MM.1S (cell line): ENCODE data around the gene RNF123.

Experiments used
- DNase-seq: peaks from one replicate; pipeline ENCODE4 v3.0.0-alpha.2; 2015
- H2AFZ ChIP-seq: fragments of 300-600 bp; sonication (generic); 2 replicates; pipeline ENCODE4 v1.6.0; 2016; ENCODE audit warnings: antibody characterized with exemption, low read length
- H3F3A ChIP-seq: fragments of 300-600 bp; sonication (generic); 2 replicates; pipeline ENCODE4 v1.6.1; 2016; ENCODE audit warnings: mild to moderate bottlenecking, antibody characterized with exemption, low read length, moderate library complexity, mixed read lengths; ENCODE audit not compliant: insufficient read depth
- H3K27ac ChIP-seq: fragments of 300-600 bp; sonication (generic); 2 replicates; pipeline ENCODE4 v1.5.1; 2016; ENCODE audit warnings: mild to moderate bottlenecking, low read length
- H3K27me3 ChIP-seq: fragments of 300-600 bp; sonication (generic); replicated peaks from 2 replicates; pipeline ENCODE4 v1.6.0; 2016; ENCODE audit warnings: low read length; ENCODE audit not compliant: insufficient read depth
- H3K36me3 ChIP-seq: fragments of 300-600 bp; sonication (generic); replicated peaks from 2 replicates; pipeline ENCODE4 v1.6.1; 2016; ENCODE audit warnings: mild to moderate bottlenecking, low read length, mixed read lengths; ENCODE audit not compliant: insufficient read depth
- H3K4me1 ChIP-seq: fragments of 300-600 bp; sonication (generic); 2 replicates; pipeline ENCODE4 v1.6.1; 2016; ENCODE audit warnings: low read length, mixed read lengths
- H3K4me2 ChIP-seq: fragments of 300-600 bp; sonication (generic); 2 replicates; pipeline ENCODE4 v1.6.0; 2016; ENCODE audit warnings: low read depth, low read length
- H3K4me3 ChIP-seq: fragments of 300-600 bp; sonication (generic); 2 replicates; pipeline ENCODE4 v1.5.1; 2016; ENCODE audit warnings: low read length, mixed read lengths
- H3K79me2 ChIP-seq: fragments of 300-600 bp; sonication (generic); 2 replicates; pipeline ENCODE4 v1.6.1; 2016; ENCODE audit warnings: mixed run types, low read length, mixed read lengths
- H3K9ac ChIP-seq: fragments of 300-600 bp; sonication (generic); 2 replicates; pipeline ENCODE4 v1.6.1; 2016; ENCODE audit warnings: low read length, mixed read lengths
- H3K9me2 ChIP-seq: fragments of 300-600 bp; sonication (generic); replicated peaks from 2 replicates; pipeline ENCODE4 v1.6.1; 2016; ENCODE audit warnings: mild to moderate bottlenecking, low read length, mixed read lengths; ENCODE audit not compliant: insufficient read depth
- H3K9me3 ChIP-seq: fragments of 300-600 bp; sonication (generic); replicated peaks from 2 replicates; pipeline ENCODE4 v1.6.1; 2016; ENCODE audit warnings: mild to moderate bottlenecking, low read length, mixed read lengths; ENCODE audit not compliant: insufficient read depth
- H4K20me1 ChIP-seq: fragments of 300-600 bp; sonication (generic); 2 replicates; pipeline ENCODE4 v1.6.1; 2016; ENCODE audit warnings: mild to moderate bottlenecking, low read length, moderate library complexity, mixed read lengths; ENCODE audit not compliant: insufficient read depth
- EZH2 ChIP-seq: fragments of 300-600 bp; sonication (generic); optimal IDR thresholded peaks from 2 replicates; pipeline ENCODE3; 2017; ENCODE audit warnings: low read depth, mild to moderate bottlenecking, antibody characterized with exemption, low read length, mixed read lengths
- EZH2phosphoT487 ChIP-seq: fragments of 300-600 bp; sonication (generic); IDR thresholded peaks from 2 replicates; pipeline ENCODE4 v1.6.1; 2018; ENCODE audit warnings: antibody characterized with exemption, low read length
- TF ChIP-seq, protein P1 (sequence below): fragments of 300-600 bp; sonication (generic); IDR thresholded peaks from 2 replicates; pipeline ENCODE4 v1.5.1; 2016; ENCODE audit warnings: antibody characterized with exemption, low read length, mixed read lengths

Gene RNF123

DNA sequence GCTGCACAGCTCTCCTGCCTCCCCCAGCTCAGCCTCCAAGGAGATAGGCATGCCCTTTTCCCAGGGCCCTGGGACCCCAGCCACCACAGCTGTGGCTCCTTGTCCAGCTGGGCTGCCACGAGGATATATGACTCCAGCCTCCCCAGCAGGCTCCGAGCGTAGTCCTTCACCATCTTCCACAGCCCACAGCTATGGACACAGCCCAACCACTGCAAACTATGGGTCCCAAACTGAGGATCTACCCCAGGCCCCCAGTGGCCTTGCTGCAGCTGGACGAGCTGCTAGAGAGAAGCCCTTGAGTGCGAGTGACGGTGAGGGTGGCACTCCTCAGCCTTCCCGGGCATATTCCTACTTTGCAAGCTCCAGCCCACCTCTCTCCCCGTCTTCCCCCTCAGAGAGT, 35.7 kb upstream of the RNF123 start:
- Histone ChIP-seq H3K36me3 (no peaks in the 10 kb centered on the region), H3K27ac (no peak overlapping the region)
- no peak for TF ChIP-seq EZH2phosphoT487
- TF ChIP-seq, protein P1, sequence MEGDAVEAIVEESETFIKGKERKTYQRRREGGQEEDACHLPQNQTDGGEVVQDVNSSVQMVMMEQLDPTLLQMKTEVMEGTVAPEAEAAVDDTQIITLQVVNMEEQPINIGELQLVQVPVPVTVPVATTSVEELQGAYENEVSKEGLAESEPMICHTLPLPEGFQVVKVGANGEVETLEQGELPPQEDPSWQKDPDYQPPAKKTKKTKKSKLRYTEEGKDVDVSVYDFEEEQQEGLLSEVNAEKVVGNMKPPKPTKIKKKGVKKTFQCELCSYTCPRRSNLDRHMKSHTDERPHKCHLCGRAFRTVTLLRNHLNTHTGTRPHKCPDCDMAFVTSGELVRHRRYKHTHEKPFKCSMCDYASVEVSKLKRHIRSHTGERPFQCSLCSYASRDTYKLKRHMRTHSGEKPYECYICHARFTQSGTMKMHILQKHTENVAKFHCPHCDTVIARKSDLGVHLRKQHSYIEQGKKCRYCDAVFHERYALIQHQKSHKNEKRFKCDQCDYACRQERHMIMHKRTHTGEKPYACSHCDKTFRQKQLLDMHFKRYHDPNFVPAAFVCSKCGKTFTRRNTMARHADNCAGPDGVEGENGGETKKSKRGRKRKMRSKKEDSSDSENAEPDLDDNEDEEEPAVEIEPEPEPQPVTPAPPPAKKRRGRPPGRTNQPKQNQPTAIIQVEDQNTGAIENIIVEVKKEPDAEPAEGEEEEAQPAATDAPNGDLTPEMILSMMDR = no peak

DNA sequence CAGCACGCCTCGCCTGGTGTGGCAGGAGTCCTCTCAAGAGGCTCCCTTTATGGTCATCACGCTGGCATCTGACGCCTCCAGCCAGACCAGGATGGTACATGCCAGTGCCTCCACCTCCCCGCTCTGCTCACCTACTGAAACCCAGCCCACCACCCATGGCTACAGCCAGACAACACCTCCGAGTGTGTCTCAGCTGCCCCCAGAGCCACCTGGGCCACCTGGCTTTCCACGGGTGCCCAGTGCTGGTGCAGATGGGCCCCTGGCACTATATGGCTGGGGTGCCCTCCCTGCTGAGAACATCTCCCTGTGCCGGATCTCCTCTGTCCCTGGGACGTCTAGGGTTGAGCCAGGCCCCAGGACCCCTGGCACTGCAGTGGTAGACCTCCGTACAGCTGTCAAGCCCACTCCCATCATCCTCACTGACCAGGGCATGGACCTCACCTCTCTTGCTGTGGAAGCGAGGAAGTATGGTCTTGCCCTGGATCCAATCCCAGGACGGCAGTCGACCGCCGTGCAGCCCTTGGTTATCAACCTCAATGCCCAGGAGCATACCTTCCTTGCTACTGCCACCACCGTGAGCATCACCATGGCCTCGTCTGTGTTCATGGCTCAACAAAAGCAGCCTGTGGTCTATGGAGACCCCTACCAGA, 35.1 kb upstream of the RNF123 start:
- no peaks in the 10 kb centered on the region for H3K9me2 ChIP-seq
- H3K36me3 ChIP-seq = no peaks in the 10 kb centered on the region
- no peak overlapping the region for H3K9ac ChIP-seq
- no peaks in the 10 kb centered on the region for H3K79me2 ChIP-seq
- no peaks in the 10 kb centered on the region for H3F3A ChIP-seq
- H3K9me3 ChIP-seq = no peaks in the 10 kb centered on the region
- TF ChIP-seq EZH2phosphoT487 = no peak
- H3K27me3 ChIP-seq = peaks cover 14% of the 10 kb centered on the region; the same call in 1 of the 2 replicates
- H3K27ac ChIP-seq = no peak overlapping the region
- no peak overlapping the region for H2AFZ ChIP-seq
- no peak overlapping the region for H3K4me3 ChIP-seq
- no peak for DNase-seq
- H4K20me1 ChIP-seq = no peaks in the 10 kb centered on the region
- H3K4me2 ChIP-seq = no peak overlapping the region
- H3K4me1 ChIP-seq = peaks cover 13% of the 10 kb centered on the region

More for the DNA sequence above, 35.7 kb upstream of the RNF123 start:
- H4K20me1 ChIP-seq = no peaks in the 10 kb centered on the region
- H3K4me3 ChIP-seq = no peak overlapping the region
- H3K9ac ChIP-seq = no peak overlapping the region
- H3K9me3 ChIP-seq = no peaks in the 10 kb centered on the region
- H3K4me1 ChIP-seq = peaks cover 13% of the 10 kb centered on the region
- H3K27me3 ChIP-seq = peaks cover 14% of the 10 kb centered on the region; the same call in 1 of the 2 replicates
- H3K9me2 ChIP-seq = no peaks in the 10 kb centered on the region
- H3K79me2 ChIP-seq = no peaks in the 10 kb centered on the region
- no peak overlapping the region for H3K4me2 ChIP-seq
- no peak overlapping the region for H2AFZ ChIP-seq
- DNase-seq = no peak
- no peaks in the 10 kb centered on the region for H3F3A ChIP-seq

DNA sequence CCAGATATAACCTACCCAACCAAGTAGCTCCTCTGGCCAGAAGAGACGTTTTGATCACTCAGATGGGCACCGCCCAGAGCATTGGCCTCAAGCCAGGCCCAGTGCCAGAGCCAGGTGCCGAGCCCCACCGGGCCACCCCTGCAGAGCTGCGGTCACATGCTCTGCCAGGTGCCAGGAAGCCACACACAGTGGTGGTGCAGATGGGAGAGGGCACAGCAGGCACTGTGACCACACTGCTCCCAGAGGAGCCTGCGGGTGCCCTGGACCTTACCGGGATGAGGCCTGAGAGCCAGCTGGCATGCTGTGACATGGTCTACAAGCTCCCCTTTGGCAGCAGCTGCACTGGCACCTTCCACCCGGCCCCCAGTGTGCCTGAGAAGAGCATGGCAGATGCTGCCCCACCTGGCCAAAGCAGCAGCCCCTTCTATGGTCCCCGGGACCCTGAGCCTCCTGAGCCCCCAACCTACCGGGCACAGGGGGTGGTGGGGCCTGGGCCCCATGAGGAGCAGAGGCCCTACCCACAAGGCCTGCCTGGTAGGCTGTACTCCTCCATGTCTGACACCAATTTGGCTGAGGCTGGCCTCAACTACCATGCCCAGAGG, 34.3 kb upstream of the RNF123 start:
- no peak overlapping the region for H3K4me3 ChIP-seq
- H3K27me3 ChIP-seq = peaks cover 14% of the 10 kb centered on the region; the same call in 1 of the 2 replicates
- H2AFZ ChIP-seq = no peak overlapping the region
- no peaks in the 10 kb centered on the region for H3K9me2 ChIP-seq
- H3K9ac ChIP-seq = no peak overlapping the region
- TF ChIP-seq EZH2 (no peak), EZH2phosphoT487 (no peak)
- TF ChIP-seq, protein P1 = no peak
- H3K4me2 ChIP-seq = no peak overlapping the region
- DNase-seq = peak; percentile 39
- H3K9me3 ChIP-seq = no peaks in the 10 kb centered on the region
- no peaks in the 10 kb centered on the region for H3K36me3 ChIP-seq
- no peak overlapping the region for H3K27ac ChIP-seq
- H3K4me1 ChIP-seq = peaks cover 13% of the 10 kb centered on the region
- H3K79me2 ChIP-seq = no peaks in the 10 kb centered on the region
- H4K20me1 ChIP-seq = no peaks in the 10 kb centered on the region
- no peaks in the 10 kb centered on the region for H3F3A ChIP-seq

DNA sequence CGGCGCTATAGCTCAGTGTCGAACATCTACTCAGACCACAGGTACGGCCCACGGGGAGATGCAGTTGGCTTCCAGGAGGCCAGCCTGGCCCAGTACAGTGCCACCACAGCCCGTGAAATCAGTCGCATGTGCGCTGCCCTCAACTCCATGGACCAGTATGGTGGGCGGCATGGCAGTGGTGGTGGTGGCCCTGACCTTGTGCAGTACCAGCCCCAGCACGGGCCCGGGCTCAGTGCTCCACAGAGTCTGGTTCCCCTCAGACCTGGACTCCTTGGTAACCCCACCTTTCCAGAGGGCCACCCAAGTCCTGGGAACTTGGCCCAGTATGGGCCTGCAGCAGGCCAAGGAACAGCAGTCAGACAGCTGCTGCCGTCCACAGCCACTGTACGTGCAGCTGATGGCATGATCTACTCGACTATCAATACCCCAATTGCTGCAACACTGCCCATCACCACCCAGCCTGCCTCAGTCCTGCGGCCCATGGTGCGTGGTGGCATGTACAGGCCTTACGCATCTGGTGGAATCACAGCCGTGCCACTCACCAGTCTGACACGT, 33.5 kb upstream of the RNF123 start:
- Histone ChIP-seq H3K4me1 (peaks cover 13% of the 10 kb centered on the region), H3K27ac (no peak overlapping the region), H3K9me3 (no peaks in the 10 kb centered on the region), H3K27me3 (peaks cover 14% of the 10 kb centered on the region; the same call in 1 of the 2 replicates), H3K36me3 (no peaks in the 10 kb centered on the region), H2AFZ (no peak overlapping the region), H3K9me2 (no peaks in the 10 kb centered on the region), H3F3A (no peaks in the 10 kb centered on the region), H3K79me2 (no peaks in the 10 kb centered on the region), H3K9ac (no peak overlapping the region), H4K20me1 (no peaks in the 10 kb centered on the region), H3K4me3 (no peak overlapping the region), H3K4me2 (no peak overlapping the region)
- TF ChIP-seq EZH2 = no peak
- TF ChIP-seq EZH2phosphoT487 = no peak
- TF ChIP-seq, protein P1 = no peak
- DNase-seq = no peak
